GM20000 (cell line): Measurements from ENCODE around the gene SPAG6.

Experiments
- DNase-seq: peaks from one replicate; pipeline ENCODE4 v3.0.0; 2012; ENCODE audit warnings: low spot score
- TF ChIP-seq, protein P1 (sequence below): IDR thresholded peaks from 2 replicates; pipeline ENCODE4 v1.5.1; 2012; ENCODE audit warnings: mild to moderate bottlenecking, control low read depth; ENCODE audit errors: extremely low read depth, missing control alignments

Gene SPAG6

DNA sequence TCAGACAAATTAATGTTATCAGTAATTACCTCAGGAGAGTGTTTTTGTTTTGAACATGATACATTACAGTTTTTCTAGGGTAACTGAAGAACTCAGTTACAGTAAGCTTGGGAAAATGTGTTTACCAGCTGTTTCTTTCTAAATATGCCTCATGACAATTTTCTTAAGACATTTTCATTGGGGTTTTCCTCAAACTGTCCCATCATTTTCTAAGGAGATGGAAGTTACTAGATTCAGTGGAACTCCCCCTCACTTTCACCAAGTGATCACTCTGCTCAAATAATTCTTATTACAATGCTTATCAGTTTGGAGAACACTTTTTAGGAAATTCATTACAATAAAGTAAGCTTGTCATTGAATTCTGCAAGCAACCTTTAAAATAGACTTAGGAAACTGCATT, 6.4 kb upstream of the SPAG6 start:
- TF ChIP-seq, protein P1, sequence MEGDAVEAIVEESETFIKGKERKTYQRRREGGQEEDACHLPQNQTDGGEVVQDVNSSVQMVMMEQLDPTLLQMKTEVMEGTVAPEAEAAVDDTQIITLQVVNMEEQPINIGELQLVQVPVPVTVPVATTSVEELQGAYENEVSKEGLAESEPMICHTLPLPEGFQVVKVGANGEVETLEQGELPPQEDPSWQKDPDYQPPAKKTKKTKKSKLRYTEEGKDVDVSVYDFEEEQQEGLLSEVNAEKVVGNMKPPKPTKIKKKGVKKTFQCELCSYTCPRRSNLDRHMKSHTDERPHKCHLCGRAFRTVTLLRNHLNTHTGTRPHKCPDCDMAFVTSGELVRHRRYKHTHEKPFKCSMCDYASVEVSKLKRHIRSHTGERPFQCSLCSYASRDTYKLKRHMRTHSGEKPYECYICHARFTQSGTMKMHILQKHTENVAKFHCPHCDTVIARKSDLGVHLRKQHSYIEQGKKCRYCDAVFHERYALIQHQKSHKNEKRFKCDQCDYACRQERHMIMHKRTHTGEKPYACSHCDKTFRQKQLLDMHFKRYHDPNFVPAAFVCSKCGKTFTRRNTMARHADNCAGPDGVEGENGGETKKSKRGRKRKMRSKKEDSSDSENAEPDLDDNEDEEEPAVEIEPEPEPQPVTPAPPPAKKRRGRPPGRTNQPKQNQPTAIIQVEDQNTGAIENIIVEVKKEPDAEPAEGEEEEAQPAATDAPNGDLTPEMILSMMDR: no peak
- DNase-seq: no peak

DNA sequence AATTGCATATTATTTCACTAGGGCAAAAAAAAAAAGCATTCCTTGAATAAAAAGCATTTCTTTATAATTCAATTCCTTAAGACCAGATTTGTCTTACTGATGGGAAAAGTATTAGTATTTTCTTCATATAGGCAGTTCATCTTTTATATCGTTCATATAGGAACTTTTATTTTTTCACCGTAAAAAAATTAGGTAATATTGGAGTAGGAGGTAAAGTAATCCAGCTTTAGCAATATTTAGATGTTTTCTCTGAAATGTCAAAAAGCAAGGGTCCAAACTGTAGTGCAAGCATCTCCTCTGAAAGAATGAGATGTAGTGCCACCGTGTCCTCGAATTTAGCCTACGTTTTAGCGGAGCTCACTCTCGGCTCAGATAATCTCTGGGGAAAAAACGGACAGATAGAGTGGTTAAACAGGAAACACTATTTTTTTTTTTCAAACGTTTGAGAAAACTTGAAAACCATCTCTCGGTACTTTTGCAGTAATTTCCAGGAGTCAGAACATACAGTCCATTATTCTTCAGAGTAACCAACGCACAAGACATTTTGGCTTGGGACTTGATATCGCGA, 5.5 kb upstream of the SPAG6 start:
- DNase-seq: peak; percentile 19
- TF ChIP-seq, protein P1: no peak

DNA sequence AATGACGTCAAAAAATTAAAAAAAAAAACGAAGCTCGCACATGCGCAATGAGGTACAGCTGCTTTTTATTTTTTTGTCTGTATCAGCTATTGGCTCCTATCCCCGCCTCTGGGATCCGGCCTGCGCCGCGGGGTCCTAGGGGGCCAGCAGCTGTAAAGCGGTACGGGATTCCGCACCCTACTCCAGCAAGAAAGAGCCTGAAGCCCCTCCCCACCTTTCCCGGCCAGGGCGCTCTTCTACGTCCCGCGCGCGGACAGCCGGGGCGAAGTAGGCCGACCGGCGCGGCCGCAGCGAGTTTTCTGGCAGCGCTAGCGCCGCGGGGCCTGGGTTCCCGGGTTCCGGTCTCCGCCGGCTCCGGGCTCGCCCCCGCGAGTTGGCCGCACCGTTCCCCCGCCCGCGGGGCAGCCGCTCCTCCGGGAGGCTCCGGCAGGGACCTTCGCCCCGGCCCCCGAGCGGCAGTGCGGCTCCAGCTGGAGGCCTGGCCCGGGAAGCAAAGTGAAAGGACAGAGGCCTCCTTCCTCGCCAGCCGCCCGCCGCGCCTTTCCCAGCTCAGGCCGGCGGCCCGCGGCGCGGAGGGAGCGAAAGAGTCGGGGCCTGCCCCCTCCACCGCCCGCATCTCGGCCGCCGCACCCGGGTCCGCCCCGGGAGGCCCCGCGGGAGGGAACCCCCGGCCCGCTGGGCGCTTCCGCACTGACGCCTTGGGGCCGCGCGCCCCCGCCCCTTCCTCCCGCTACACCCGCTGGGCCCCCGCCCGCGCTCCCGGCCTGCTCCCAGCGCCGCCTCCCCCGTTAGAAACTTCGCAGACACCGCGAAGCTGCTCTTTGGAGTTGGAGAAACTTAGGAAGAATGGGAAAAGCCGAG, 4.7 kb upstream of the SPAG6 start:
- TF ChIP-seq, protein P1: no peak
- DNase-seq: peak; percentile 85

DNA sequence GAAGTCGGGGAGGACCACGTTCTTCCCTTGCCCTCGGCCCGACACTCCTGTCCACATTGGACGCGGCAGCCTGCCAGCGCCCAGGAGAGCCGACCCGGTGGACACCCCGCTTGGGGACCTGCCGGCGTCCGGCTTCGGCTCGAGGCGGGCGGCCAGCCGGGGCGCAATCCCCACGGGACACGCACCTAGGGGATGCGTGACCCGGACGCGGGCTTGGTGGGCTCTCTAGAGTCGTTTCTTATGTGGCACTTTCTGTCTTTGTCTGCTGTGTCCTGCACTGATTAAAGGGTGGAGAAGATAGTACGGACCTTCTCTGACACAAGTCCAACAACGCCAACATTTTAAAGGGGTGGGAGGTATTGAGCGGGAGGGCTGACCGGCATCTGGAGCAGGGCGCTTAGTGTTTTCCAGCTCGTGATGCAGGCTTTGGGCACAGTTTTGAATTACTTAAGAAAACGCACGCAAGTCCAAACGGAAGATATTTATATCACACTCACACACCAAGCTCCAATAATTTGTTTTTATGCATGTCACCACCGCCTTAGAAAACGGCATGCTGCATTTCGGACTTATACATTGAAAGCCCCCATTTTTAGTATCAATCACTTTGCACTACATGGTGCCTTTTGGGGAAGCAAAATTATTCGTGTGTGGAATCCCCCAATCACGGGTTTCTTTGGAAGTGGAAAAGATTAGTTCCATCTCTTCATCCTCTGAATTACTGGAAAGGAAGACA, 3.9 kb upstream of the SPAG6 start:
- TF ChIP-seq, protein P1: no peak
- no peak for DNase-seq

DNA sequence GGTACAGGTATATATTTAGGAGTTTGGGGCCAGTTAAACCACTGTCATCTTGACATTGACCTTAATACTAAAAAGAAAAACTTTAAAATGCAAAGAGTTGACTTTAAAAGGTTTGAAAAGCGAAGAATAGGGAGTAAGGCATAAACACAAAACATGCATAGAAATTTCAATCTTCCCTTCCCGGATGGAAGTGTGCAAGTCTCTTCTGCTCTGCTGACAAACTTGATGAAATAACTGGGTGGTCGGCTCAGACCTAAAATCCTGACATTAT, 3.4 kb upstream of the SPAG6 start:
- TF ChIP-seq, protein P1: no peak
- no peak for DNase-seq

DNA sequence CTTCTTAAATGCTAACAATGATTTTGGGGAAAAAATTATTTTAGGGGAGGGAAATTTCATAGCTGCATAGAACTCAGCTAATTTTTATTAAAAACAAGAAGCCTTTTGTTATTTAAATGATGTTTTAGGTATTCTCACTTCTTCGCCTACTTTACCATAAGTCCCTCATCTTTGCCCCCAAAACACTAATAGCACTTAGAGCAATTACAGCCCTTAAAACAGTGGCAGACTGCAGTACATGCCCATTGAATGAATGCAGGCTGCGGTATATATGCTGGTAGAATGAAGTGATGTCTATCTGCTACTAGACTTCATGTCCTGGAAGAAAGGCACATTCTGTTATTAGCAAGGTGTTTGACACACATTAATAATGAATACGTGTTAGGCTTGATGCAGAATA, 2.9 kb upstream of the SPAG6 start:
- TF ChIP-seq, protein P1: no peak
- no peak for DNase-seq

DNA sequence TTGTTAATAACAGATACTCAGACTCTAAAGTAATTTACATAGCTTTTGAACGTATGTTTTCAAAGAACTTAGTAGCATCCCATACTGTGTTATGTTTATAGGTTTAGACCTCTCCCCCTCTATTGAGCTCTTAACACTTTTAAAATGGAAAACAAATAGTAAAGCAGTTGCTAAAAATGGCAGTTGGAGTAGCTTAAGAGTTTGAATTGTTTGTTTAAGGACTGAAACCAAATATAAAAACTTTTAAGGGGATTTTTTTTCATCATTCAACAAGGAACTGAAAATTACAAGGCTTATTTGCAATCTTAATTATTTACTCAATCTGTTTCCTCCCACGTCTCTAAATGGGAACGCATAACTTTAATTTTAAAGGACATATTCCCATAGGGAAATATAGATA, 1.6 kb upstream of the SPAG6 start:
- TF ChIP-seq, protein P1: no peak
- DNase-seq: peak; percentile 56
